Liver (tissue), 9 donors: ENCODE measurements around the gene SCAF8. TPM values are rescaled to one million over a fixed set of nuclear protein-coding genes. Genes with fewer than 3 reads are reported as not detected.

Source experiments
- DNase-seq: peaks from one replicate; pipeline ENCODE4 v3.0.0-alpha.2; 2017; ENCODE audit warnings: low spot score
- H3K27ac ChIP-seq, 2 donors: one replicate each; pipeline ENCODE4 v1.7.0; 2013; ENCODE audit warnings: inconsistent platforms in 2 of 2, low read length in 2 of 2, control low read depth in 1 of 2, low read depth in 1 of 2, mild to moderate bottlenecking in 1 of 2
- H3K27me3 ChIP-seq, 4 donors: one replicate each; pipeline versions ENCODE4 v1.6.1 to v1.7.0; 2013; ENCODE audit warnings: low read length in 3 of 4, inconsistent platforms in 1 of 4, mild to moderate bottlenecking in 1 of 4, moderate library complexity in 1 of 4; ENCODE audit not compliant: control insufficient read depth in 4 of 4, insufficient read depth in 4 of 4
- H3K36me3 ChIP-seq, 4 donors: one replicate each; pipeline versions ENCODE4 v1.6.1 to v1.7.0; 2013; ENCODE audit warnings: low read length in 3 of 4, mild to moderate bottlenecking in 3 of 4, low read depth in 1 of 4, moderate library complexity in 1 of 4; ENCODE audit not compliant: control insufficient read depth in 4 of 4, insufficient read depth in 3 of 4
- H3K4me1 ChIP-seq, 4 donors: one replicate each; pipeline versions ENCODE4 v1.6.1 to v1.7.0; 2013; ENCODE audit warnings: low read length in 3 of 4, mild to moderate bottlenecking in 3 of 4, moderate library complexity in 1 of 4; ENCODE audit not compliant: control insufficient read depth in 4 of 4, insufficient read depth in 4 of 4
- H3K4me3 ChIP-seq, 3 donors: one replicate each; pipeline versions ENCODE4 v1.6.1 to v1.7.0; 2013; ENCODE audit warnings: low read length in 3 of 3, control low read depth in 1 of 3, low read depth in 1 of 3, mild to moderate bottlenecking in 1 of 3
- H3K9ac ChIP-seq, 2 donors: one replicate each; pipeline ENCODE4 v1.7.0; 2013; ENCODE audit warnings: low read length in 2 of 2, mild to moderate bottlenecking in 2 of 2, moderate library complexity in 2 of 2, control low read depth in 1 of 2, low read depth in 1 of 2
- H3K9me3 ChIP-seq, 4 donors: one replicate each; pipeline versions ENCODE4 v1.6.1 to v1.7.0; 2013; ENCODE audit warnings: low read length in 3 of 4; ENCODE audit not compliant: control insufficient read depth in 4 of 4
- EGR1 ChIP-seq, 2 donors: IDR thresholded peaks; 2 replicates each; pipeline ENCODE4 v1.6.1; 2016 to 2018; ENCODE audit warnings: antibody characterized with exemption in 2 of 2, low read depth in 2 of 2
- FOXA1 ChIP-seq: IDR thresholded peaks from 2 replicates; pipeline ENCODE4 v1.6.1; 2016; ENCODE audit warnings: antibody characterized with exemption
- FOXA2 ChIP-seq: IDR thresholded peaks from 2 replicates; pipeline ENCODE4 v1.6.1; 2016; ENCODE audit warnings: antibody characterized with exemption
- GABPA ChIP-seq, 2 donors: IDR thresholded peaks in 1 of 2; conservative IDR thresholded peaks in 1 of 2; 2 replicates each; pipeline ENCODE4 v1.6.1; 2016; ENCODE audit warnings: antibody characterized with exemption in 2 of 2, mild to moderate bottlenecking in 1 of 2, moderate library complexity in 1 of 2
- HNF4A ChIP-seq, 2 donors: conservative IDR thresholded peaks; 2 replicates each; pipeline ENCODE4 v1.6.1; 2016; ENCODE audit warnings: antibody characterized with exemption in 2 of 2, mild to moderate bottlenecking in 2 of 2
- HNF4G ChIP-seq: IDR thresholded peaks from 2 replicates; pipeline ENCODE4 v1.6.1; 2016; ENCODE audit warnings: antibody characterized with exemption
- JUND ChIP-seq, 2 donors: IDR thresholded peaks; 2 replicates each; pipeline ENCODE4 v1.6.1; 2016; ENCODE audit warnings: antibody characterized with exemption in 2 of 2
- NR2F2 ChIP-seq: IDR thresholded peaks from 2 replicates; pipeline ENCODE4 v1.6.1; 2016; ENCODE audit warnings: antibody characterized with exemption
- RAD21 ChIP-seq, 2 donors: IDR thresholded peaks; 2 replicates each; pipeline ENCODE4 v1.6.1; 2016; ENCODE audit warnings: antibody characterized with exemption in 2 of 2, mild to moderate bottlenecking in 2 of 2
- RXRA ChIP-seq, 2 donors: IDR thresholded peaks; 2 replicates each; pipeline ENCODE4 v1.6.1; 2017 to 2018; ENCODE audit warnings: antibody characterized with exemption in 2 of 2, mild to moderate bottlenecking in 1 of 2
- SP1 ChIP-seq: IDR thresholded peaks from 2 replicates; pipeline ENCODE4 v1.6.1; 2018; ENCODE audit warnings: antibody characterized with exemption, mild to moderate bottlenecking
- TAF1 ChIP-seq: conservative IDR thresholded peaks from 2 replicates; pipeline ENCODE4 v1.6.1; 2016; ENCODE audit warnings: antibody characterized with exemption, mild to moderate bottlenecking
- YY1 ChIP-seq: IDR thresholded peaks from 2 replicates; pipeline ENCODE4 v1.6.1; 2016; ENCODE audit warnings: antibody characterized with exemption, mild to moderate bottlenecking
- WGBS: extraction: QIAGEN DNeasy Blood & Tissue Kit; methylation state at CpG from one replicate; pipeline ENCODE4 v1.1.7; 2013; 5-methylcytosine and 5-hydroxymethylcytosine counted together
- polyA plus RNA-seq, 2 donors: library from polyadenylated mRNA; stranded (reverse) in 1 of 2; unstranded in 1 of 2; fragments of 200-250 nt in 1 of 2; fragments of >200 nt in 1 of 2; fragmentation: Nextera tagmentation in 1 of 2; extraction: Ambion mirVana in 1 of 2; gene quantifications; one replicate each; pipeline versions ENCODE4 v1.2.1 to v1.2.3, GENCODE V29; 2013 to 2015
- total RNA-seq, 2 donors: library from RNA; depleted of rRNA; stranded (reverse); fragments of >200 nt; gene quantifications; one replicate each; pipeline ENCODE4 v1.2.3, GENCODE V29; 2014
- TF ChIP-seq, protein P1 (sequence below): IDR thresholded peaks from 2 replicates; pipeline ENCODE4 v1.6.1; 2016; ENCODE audit warnings: antibody characterized with exemption
- TF ChIP-seq, protein P2 (sequence below): IDR thresholded peaks from 2 replicates; pipeline ENCODE4 v1.6.1; 2016; ENCODE audit warnings: antibody characterized with exemption
- TF ChIP-seq, protein P3 (sequence below): IDR thresholded peaks from 2 replicates; pipeline ENCODE4 v1.6.1; 2016; ENCODE audit warnings: antibody characterized with exemption
- TF ChIP-seq, protein P4 (sequence below): IDR thresholded peaks from 2 replicates; pipeline ENCODE4 v1.6.1; 2016; ENCODE audit warnings: antibody characterized with exemption, mild to moderate bottlenecking
- TF ChIP-seq, protein P5 (sequence below): fragments of 150-350 bp; IDR thresholded peaks from 2 replicates; pipeline ENCODE4 v1.5.1; 2017; ENCODE audit warnings: improper control_type of control experiment, low read depth, low read length; ENCODE audit not compliant: missing input control
- donor health status: healthy.
- donor health status: healthy.
- donor health status: healthy.
- donor health status: healthy.
- donor health status: healthy.

The SCAF8 gene
- total and polyA plus RNA-seq, 4 donors: 5.9 to 22.3 (median 12.5) TPM

DNA sequence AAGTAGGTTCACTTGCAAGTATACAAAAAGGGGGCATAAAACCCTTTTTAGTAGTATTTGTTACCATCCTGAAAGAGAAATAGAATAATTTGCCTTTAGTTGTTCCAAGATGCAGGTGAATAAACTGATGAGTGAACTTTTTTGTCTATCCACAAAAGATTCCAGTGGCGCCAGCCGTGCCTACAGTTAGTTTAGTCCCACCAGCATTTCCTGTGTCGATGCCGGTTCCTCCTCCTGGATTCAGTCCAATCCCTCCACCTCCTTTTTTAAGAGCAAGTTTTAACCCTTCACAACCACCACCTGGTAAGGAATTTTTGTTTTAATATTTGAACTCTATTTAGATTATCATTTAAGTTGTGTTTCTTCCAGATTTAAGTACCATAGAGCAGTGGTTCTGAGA, 90.9 kb downstream of the SCAF8 start:
- Histone ChIP-seq H3K36me3 (peaks cover 3 to 43% (median 33%) of the 10 kb centered on the region in 4 donors), H3K27me3 (no peaks in the 10 kb centered on the region), H3K27ac (no peak overlapping the region), H3K9me3 (no peaks in the 10 kb centered on the region), H3K4me3 (no peak overlapping the region), H3K4me1 (peaks cover 0 to 2% (median 0%) of the 10 kb centered on the region in 4 donors), H3K9ac (no peak overlapping the region)
- TF ChIP-seq RAD21 (IDR thresholded peaks at IDR 0.05): no peak
- TF ChIP-seq HNF4G: no peak
- TF ChIP-seq GABPA (IDR thresholded peaks at IDR 0.05 in 1 of 2, conservative IDR thresholded peaks at IDR 0.05 in 1 of 2): no peak
- TF ChIP-seq JUND (IDR thresholded peaks at IDR 0.05): no peak
- TF ChIP-seq FOXA2: no peak
- no peak for TF ChIP-seq HNF4A (conservative IDR thresholded peaks at IDR 0.05)
- no peak for TF ChIP-seq RXRA (IDR thresholded peaks at IDR 0.05)
- TF ChIP-seq, protein P1, sequence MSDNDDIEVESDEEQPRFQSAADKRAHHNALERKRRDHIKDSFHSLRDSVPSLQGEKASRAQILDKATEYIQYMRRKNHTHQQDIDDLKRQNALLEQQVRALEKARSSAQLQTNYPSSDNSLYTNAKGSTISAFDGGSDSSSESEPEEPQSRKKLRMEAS: no peak
- TF ChIP-seq SP1: no peak
- no peak for TF ChIP-seq FOXA1
- DNase-seq: no peak
- WGBS: 40% methylated on average over 4 of the region's 4 CpGs

DNA sequence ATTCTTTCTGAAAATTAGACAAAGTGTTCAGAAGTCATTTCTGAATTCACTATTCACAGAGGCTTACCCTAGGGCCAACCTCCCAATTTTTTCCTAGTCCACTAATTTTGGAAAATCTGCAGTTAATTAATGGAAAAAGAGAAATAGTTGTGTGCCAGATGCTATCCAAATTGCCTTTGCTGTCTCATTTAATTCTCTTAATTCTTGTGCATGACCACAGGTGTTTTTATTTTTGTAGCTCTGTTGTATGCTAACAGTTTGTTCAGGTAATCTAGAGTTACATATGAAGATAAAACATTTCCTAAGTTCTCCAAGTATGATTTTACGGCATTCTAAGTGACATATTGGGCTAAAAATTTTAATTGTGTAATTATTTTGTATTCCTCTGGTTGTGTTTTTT, 96.8 kb downstream of the SCAF8 start:
- Histone ChIP-seq H3K9ac (no peak overlapping the region), H3K9me3 (no peaks in the 10 kb centered on the region), H3K36me3 (peaks cover 10 to 35% (median 24%) of the 10 kb centered on the region in 4 donors), H3K27ac (no peak overlapping the region), H3K4me1 (no peaks in the 10 kb centered on the region), H3K27me3 (no peaks in the 10 kb centered on the region), H3K4me3 (no peak overlapping the region)
- DNase-seq: no peak
- TF ChIP-seq FOXA2: no peak
- TF ChIP-seq FOXA1: no peak
- no peak for TF ChIP-seq JUND (IDR thresholded peaks at IDR 0.05)
- TF ChIP-seq, protein P1: no peak
- no peak for TF ChIP-seq RAD21 (IDR thresholded peaks at IDR 0.05)
- TF ChIP-seq, protein P2, sequence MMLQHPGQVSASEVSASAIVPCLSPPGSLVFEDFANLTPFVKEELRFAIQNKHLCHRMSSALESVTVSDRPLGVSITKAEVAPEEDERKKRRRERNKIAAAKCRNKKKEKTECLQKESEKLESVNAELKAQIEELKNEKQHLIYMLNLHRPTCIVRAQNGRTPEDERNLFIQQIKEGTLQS: no peak
- no peak for TF ChIP-seq RXRA (IDR thresholded peaks at IDR 0.05)
- TF ChIP-seq NR2F2: no peak
- TF ChIP-seq EGR1 (IDR thresholded peaks at IDR 0.05; ENCODE audit: low read depth in 2 of 2): no peak
- TF ChIP-seq YY1: no peak
- no peak for TF ChIP-seq HNF4G
- no peak for TF ChIP-seq GABPA (IDR thresholded peaks at IDR 0.05 in 1 of 2, conservative IDR thresholded peaks at IDR 0.05 in 1 of 2)
- TF ChIP-seq SP1: no peak
- TF ChIP-seq, protein P3, sequence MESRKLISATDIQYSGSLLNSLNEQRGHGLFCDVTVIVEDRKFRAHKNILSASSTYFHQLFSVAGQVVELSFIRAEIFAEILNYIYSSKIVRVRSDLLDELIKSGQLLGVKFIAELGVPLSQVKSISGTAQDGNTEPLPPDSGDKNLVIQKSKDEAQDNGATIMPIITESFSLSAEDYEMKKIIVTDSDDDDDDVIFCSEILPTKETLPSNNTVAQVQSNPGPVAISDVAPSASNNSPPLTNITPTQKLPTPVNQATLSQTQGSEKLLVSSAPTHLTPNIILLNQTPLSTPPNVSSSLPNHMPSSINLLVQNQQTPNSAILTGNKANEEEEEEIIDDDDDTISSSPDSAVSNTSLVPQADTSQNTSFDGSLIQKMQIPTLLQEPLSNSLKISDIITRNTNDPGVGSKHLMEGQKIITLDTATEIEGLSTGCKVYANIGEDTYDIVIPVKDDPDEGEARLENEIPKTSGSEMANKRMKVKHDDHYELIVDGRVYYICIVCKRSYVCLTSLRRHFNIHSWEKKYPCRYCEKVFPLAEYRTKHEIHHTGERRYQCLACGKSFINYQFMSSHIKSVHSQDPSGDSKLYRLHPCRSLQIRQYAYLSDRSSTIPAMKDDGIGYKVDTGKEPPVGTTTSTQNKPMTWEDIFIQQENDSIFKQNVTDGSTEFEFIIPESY: no peak
- TF ChIP-seq, protein P4, sequence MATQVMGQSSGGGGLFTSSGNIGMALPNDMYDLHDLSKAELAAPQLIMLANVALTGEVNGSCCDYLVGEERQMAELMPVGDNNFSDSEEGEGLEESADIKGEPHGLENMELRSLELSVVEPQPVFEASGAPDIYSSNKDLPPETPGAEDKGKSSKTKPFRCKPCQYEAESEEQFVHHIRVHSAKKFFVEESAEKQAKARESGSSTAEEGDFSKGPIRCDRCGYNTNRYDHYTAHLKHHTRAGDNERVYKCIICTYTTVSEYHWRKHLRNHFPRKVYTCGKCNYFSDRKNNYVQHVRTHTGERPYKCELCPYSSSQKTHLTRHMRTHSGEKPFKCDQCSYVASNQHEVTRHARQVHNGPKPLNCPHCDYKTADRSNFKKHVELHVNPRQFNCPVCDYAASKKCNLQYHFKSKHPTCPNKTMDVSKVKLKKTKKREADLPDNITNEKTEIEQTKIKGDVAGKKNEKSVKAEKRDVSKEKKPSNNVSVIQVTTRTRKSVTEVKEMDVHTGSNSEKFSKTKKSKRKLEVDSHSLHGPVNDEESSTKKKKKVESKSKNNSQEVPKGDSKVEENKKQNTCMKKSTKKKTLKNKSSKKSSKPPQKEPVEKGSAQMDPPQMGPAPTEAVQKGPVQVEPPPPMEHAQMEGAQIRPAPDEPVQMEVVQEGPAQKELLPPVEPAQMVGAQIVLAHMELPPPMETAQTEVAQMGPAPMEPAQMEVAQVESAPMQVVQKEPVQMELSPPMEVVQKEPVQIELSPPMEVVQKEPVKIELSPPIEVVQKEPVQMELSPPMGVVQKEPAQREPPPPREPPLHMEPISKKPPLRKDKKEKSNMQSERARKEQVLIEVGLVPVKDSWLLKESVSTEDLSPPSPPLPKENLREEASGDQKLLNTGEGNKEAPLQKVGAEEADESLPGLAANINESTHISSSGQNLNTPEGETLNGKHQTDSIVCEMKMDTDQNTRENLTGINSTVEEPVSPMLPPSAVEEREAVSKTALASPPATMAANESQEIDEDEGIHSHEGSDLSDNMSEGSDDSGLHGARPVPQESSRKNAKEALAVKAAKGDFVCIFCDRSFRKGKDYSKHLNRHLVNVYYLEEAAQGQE: no peak
- no peak for TF ChIP-seq HNF4A (conservative IDR thresholded peaks at IDR 0.05)
- no peak for TF ChIP-seq TAF1
- TF ChIP-seq, protein P5, sequence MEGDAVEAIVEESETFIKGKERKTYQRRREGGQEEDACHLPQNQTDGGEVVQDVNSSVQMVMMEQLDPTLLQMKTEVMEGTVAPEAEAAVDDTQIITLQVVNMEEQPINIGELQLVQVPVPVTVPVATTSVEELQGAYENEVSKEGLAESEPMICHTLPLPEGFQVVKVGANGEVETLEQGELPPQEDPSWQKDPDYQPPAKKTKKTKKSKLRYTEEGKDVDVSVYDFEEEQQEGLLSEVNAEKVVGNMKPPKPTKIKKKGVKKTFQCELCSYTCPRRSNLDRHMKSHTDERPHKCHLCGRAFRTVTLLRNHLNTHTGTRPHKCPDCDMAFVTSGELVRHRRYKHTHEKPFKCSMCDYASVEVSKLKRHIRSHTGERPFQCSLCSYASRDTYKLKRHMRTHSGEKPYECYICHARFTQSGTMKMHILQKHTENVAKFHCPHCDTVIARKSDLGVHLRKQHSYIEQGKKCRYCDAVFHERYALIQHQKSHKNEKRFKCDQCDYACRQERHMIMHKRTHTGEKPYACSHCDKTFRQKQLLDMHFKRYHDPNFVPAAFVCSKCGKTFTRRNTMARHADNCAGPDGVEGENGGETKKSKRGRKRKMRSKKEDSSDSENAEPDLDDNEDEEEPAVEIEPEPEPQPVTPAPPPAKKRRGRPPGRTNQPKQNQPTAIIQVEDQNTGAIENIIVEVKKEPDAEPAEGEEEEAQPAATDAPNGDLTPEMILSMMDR: no peak
- 100% methylated on average over 1 of the region's 1 CpG for WGBS
